Right cardiac atrium (tissue), 5 donors: ENCODE results near the gene PTGES2. TPM values are rescaled to one million over a fixed set of nuclear protein-coding genes. Genes with fewer than 3 reads are reported as not detected.
A peak's percentile ranks its signal among the peaks of the same experiment; 100 is the strongest.
"Not testable (repeated sequence)": the region's sequence is repeated elsewhere in the genome, so short reads cannot be mapped to it uniquely, and the experiment has no call there.

Source experiments
- ATAC-seq, 2 donors: fragments of 200-7000 bp; cut with Tn5 transposase; one replicate each; pipeline versions ENCODE4 v1.8.0 to v1.9.1; 2020; ENCODE audit warnings: moderate library complexity in 2 of 2, mild to moderate bottlenecking in 1 of 2
- DNase-seq, 3 donors: peaks; one replicate each; pipeline ENCODE4 v3.0.0-alpha.2; 2020
- H3K27ac ChIP-seq: one replicate; pipeline ENCODE4 v1.5.1; 2013; ENCODE audit warnings: mild to moderate bottlenecking, low read length, control low read depth, moderate library complexity
- H3K27me3 ChIP-seq: one replicate; pipeline ENCODE4 v1.6.1; 2013; ENCODE audit not compliant: control insufficient read depth, insufficient read depth
- H3K4me1 ChIP-seq: one replicate; pipeline ENCODE4 v1.6.1; 2013; ENCODE audit warnings: low read length; ENCODE audit not compliant: control insufficient read depth, insufficient read depth
- H3K4me3 ChIP-seq: one replicate; pipeline ENCODE4 v1.5.1; 2013; ENCODE audit warnings: low read length, control low read depth
- H3K9me3 ChIP-seq: one replicate; pipeline ENCODE4 v1.6.1; 2013; ENCODE audit warnings: low read length; ENCODE audit not compliant: control insufficient read depth
- WGBS: extraction: QIAGEN DNeasy Blood & Tissue Kit; methylation state at CpG from one replicate; pipeline ENCODE4 v1.1.7; 2013; 5-methylcytosine and 5-hydroxymethylcytosine counted together
- intact Hi-C, 4 donors: fragments of 100-400 bp; cut with DNase I; formaldehyde crosslinking; loops; one replicate each; pipeline versions ENCODE4 v1.11.0 to v1.14.0; 2022 to 2023
- polyA plus RNA-seq: library from polyadenylated mRNA; stranded (reverse); fragments of 200-250 nt; gene quantifications from one replicate; pipeline ENCODE4 v1.2.3, GENCODE V29; 2013
- total RNA-seq, 4 donors: library from RNA; stranded (reverse); fragmentation: NEBNext Ultra II Directional; extraction: Animal tissue kit (Norgen Biotek cat#: 25700); gene quantifications; one replicate each; pipeline ENCODE4 v1.2.1, GENCODE V29; 2021
- donor health status: healthy with polysubstance abuse.
- donor health status: DM: no; HTN: yes; CAD: no.
- donor health status: DM: no; HTN: no; CAD: no.
- donor health status: DM: no; HTN: yes; CAD: no; lungs with severe emphysema.
- donor health status: DM: yes; HTN: yes; CAD: no.

PTGES2 gene
- total and polyA plus RNA-seq, 5 donors, result 122 to 162 (median 126) TPM

DNA sequence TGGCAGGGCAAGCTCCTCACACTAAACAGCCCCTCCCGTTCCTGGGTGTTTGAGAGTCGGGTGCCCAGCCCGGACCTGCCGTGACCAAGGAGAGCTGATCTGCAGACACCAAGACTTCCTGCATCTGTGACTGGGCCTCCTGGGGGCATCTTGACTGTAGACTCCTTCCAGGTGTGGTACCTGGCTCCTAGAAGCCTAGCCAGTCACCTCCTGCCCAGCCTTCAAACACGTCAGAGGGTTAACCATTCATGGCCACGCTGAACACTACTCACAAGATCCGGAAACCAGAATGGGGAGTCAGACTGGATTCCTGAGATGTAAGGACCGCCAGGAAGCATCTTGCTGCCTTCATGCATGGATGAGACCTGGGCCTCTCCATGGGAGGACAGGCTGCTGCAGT, 18.0 kb upstream of the PTGES2 start:
- 78% methylated on average over 8 of the region's 8 CpGs for WGBS
- H3K9me3 ChIP-seq, result no peaks in the 10 kb centered on the region
- H3K27me3 ChIP-seq, result no peaks in the 10 kb centered on the region
- no peak overlapping the region for H3K27ac ChIP-seq
- no peak for ATAC-seq
- no peak overlapping the region for H3K4me3 ChIP-seq
- peak in 1 of 3 donors; percentile 0 for DNase-seq
- H3K4me1 ChIP-seq, result no peaks in the 10 kb centered on the region
- intact Hi-C loops, result no loop called here

DNA sequence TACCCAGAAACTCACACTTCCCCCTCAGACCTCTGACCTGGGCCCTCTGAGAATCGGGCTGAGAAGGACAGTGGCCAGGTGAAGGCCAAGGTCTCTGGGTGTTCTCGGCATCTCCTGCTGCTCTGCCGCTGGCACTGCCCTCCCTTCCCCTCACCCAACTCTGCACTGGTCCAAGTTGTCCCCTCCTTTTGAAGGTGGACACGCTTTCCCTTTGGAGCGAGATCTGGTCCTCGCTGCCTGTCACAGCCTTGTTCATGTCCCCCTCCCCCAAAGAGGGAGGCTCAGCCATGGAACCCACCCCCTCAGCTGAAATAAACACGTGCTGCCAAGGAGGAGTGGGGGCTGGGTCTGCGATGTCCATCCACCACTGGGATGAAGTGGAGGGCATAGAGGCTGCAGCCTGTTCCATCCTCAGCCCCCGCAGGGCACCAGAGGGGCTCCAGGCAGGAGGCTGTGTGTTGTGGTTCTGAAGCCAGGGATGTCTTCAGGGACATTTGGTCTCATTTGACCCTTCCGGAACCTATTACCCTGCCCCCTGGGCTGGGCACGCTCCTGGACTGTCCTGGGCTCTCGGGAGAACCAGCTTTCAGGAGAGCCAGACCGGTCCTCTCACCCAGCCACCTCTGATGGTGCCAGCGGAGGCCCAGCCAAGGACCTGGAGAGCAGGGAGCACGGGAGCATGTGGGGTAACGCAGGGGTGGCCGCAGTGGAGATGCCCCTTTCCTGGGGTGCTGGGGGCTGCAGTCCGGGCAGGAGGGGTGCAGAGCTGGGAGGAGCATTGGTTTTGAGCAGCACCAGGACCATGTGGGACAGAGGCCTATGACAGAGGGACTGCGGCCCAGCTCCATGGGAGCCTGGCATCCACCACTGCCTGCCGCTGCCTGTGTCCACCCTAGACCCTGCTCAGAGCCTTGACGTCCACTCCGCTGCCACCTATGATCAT, 17.0 kb upstream of the PTGES2 start:
- Histone ChIP-seq H3K4me1 (no peaks in the 10 kb centered on the region), H3K27me3 (no peaks in the 10 kb centered on the region), H3K4me3 (no peak overlapping the region), H3K27ac (no peak overlapping the region), H3K9me3 (no peaks in the 10 kb centered on the region)
- ATAC-seq, result no peak
- WGBS, result 90% methylated on average over 22 of the region's 22 CpGs
- DNase-seq, result peak in 2 of 3 donors; percentile 12 to 38
- intact Hi-C loops, result no loop called here

DNA sequence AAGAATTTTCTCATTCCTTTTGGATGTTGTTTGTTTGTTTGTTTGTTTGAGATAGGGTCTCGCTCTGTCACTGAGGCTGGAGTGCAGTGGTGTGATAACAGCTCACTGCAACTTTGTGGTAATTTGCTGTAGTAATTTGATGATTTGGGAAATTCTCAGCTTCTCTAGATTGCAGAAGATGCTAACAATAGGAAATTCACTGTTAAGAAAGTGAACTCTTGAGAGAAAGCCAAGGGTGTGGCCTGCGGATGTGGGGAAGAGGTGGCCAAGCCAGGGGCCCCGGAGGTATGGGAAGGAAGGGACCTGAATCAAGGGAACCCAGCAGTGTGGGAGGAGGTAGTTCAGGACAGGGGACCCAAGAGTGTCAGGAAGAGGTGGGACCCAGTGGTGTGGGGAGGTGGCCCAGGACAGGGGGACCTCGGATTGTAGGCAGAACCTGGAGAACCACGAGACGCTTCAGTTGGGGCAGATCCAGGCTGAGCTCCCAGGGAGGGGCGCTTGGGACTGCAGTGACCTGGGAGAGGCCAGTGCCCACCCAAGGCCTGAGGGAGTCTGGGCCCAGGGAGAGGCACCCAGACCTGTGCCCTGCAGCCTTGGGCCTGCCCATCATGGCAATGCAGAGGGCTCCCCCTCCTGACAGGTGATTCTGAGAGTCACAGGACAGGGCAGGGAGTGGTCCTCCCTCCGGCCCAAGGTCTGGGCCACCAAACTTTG, 16.2 kb upstream of the PTGES2 start:
- Histone ChIP-seq H3K9me3 (no peaks in the 10 kb centered on the region), H3K27ac (no peak overlapping the region), H3K4me3 (no peak overlapping the region), H3K27me3 (no peaks in the 10 kb centered on the region), H3K4me1 (no peaks in the 10 kb centered on the region)
- WGBS, result 71% methylated on average over 8 of the region's 8 CpGs
- peak in 2 of 3 donors; percentile 12 to 35 for DNase-seq
- ATAC-seq, result peak; percentile 17 to 48
- intact Hi-C loops, result no loop called here

DNA sequence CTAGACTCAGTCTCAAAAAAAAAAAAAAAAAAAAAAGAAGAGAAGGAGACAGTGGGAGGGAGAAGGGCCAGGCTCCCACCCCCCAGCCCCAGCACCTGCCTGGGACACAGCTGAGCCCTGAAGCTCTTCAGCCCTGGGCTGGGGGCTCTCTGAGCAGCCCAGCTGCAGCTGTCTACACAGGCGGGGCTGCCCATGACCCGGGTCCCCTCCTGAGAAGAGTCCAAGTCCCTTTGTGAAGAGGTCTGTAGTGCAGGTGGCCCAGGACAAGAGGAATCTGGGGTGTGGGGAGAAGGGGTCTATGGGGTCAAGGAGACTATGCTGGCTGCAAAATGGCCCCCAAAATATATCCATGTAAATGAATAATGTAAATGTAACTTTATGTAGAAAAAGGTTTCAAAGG, 15.1 kb upstream of the PTGES2 start:
- DNase-seq, result peak in 2 of 3 donors; percentile 1 to 21
- intact Hi-C loops, result no loop called here
- no peak for ATAC-seq
- 90% methylated on average over 2 of the region's 2 CpGs for WGBS
- H3K9me3 ChIP-seq, result no peaks in the 10 kb centered on the region
- H3K4me3 ChIP-seq, result no peak overlapping the region
- no peaks in the 10 kb centered on the region for H3K4me1 ChIP-seq
- H3K27me3 ChIP-seq, result no peaks in the 10 kb centered on the region
- no peak overlapping the region for H3K27ac ChIP-seq

DNA sequence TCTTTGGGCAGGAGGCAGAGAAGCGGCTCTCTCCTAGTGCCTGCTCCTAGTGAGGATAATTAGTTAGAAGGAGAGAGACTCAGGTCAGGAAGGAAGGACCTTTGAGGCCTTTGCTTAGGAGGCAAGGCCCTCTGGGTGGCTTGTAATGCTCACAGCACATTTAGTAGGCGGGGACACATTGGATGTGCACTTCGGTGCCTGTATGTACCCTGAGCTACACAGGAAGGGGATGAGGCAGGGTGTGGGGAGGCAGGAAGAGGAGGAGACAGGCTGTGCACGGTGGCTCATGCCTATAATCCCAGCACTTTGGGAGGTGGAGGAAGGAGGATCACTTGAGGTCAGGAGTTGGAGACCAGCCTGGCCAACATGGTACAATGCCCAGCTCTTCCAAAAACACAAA, 14.5 kb upstream of the PTGES2 start:
- DNase-seq (peak in 1 of 3 donors; percentile 13), ATAC-seq (peak in 1 of 2 donors; percentile 66)
- H3K9me3 ChIP-seq, result no peaks in the 10 kb centered on the region
- H3K27me3 ChIP-seq, result no peaks in the 10 kb centered on the region
- no peaks in the 10 kb centered on the region for H3K4me1 ChIP-seq
- intact Hi-C loops, result no loop called here
- 69% methylated on average over 4 of the region's 4 CpGs for WGBS
- no peak overlapping the region for H3K27ac ChIP-seq
- no peak overlapping the region for H3K4me3 ChIP-seq

DNA sequence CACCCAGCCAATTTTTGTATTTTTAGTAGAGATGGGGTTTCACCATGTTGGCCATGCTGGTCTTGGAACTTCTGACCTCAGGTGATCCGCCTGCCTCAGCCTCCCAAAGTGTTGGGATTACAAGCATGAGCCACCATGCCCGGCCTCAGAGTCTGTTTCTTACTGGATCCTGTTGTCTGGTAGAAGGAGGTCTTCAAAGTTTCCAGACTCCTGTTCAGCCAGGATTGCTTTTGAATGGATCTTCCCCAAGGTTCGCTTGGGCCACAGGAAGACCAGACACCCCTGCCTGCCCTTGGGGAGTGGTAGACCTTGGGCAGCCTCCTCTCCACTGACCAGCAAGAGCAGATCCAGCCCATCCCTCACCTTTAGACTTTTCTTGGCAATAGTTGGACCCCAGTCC, 14.1 kb upstream of the PTGES2 start:
- H3K27ac ChIP-seq, result no peak overlapping the region

DNA sequence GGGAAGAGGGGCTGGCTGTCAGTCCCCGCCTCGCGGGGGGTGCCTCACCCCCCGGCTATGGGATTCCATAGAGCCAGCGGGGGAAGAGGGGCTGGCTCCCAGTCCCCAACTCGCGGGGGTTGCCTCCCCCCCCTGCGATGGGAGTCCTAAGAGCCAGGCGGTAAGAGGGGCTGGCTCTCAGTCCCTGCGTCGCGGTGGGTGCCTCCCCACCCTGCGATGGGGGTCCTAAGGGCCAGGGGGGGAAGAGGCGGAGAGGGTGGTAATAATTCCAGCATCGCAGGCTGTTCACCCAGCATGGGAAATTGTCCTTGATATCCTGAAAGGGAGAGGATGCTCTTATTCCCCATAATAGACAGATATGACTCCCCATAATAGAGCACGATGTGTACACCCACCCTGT, 12.1 kb upstream of the PTGES2 start:
- no peaks in the 10 kb centered on the region for H3K27me3 ChIP-seq
- H3K9me3 ChIP-seq, result no peaks in the 10 kb centered on the region
- WGBS, result 71% methylated on average over 8 of the region's 16 CpGs
- ATAC-seq, result no peak
- no peak overlapping the region for H3K27ac ChIP-seq
- no peak overlapping the region for H3K4me3 ChIP-seq
- DNase-seq, result peak in 1 of 3 donors; percentile 0
- H3K4me1 ChIP-seq, result no peaks in the 10 kb centered on the region
- intact Hi-C loops, result no loop called here

More for the DNA sequence above, 14.1 kb upstream of the PTGES2 start:
- no peak for ATAC-seq
- no peaks in the 10 kb centered on the region for H3K27me3 ChIP-seq
- no peaks in the 10 kb centered on the region for H3K4me1 ChIP-seq
- DNase-seq, result peak in 1 of 3 donors; percentile 2
- intact Hi-C loops, result no loop called here
- no peaks in the 10 kb centered on the region for H3K9me3 ChIP-seq
- 96% methylated on average over 3 of the region's 3 CpGs for WGBS
- no peak overlapping the region for H3K4me3 ChIP-seq

DNA sequence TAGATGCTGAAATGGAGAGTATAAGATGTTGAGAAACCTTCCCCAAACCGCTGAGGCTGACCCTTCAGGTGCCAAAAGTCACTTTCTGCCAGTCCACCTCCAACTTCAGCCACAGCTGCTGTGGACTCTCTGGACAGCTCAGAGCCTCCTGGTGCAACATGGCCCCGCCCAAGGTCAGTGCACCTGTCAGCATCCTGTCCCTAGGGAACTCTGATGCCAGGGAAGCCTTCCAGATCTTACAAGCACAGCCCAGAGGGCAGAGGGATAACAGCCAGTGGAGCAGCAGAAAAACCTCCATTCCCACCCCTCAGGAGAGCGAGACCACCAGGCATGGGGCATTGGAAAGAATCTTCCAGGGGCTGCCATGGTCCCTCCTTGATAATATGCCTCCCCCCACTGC, 10.5 kb upstream of the PTGES2 start:
- H3K27me3 ChIP-seq, result no peaks in the 10 kb centered on the region
- WGBS, result 83% methylated on average over 3 of the region's 3 CpGs
- ATAC-seq (no peak), DNase-seq (no peak)
- H3K4me3 ChIP-seq, result no peak overlapping the region
- no peak overlapping the region for H3K27ac ChIP-seq
- no peaks in the 10 kb centered on the region for H3K9me3 ChIP-seq
- intact Hi-C loops, result no loop called here
- H3K4me1 ChIP-seq, result no peaks in the 10 kb centered on the region

DNA sequence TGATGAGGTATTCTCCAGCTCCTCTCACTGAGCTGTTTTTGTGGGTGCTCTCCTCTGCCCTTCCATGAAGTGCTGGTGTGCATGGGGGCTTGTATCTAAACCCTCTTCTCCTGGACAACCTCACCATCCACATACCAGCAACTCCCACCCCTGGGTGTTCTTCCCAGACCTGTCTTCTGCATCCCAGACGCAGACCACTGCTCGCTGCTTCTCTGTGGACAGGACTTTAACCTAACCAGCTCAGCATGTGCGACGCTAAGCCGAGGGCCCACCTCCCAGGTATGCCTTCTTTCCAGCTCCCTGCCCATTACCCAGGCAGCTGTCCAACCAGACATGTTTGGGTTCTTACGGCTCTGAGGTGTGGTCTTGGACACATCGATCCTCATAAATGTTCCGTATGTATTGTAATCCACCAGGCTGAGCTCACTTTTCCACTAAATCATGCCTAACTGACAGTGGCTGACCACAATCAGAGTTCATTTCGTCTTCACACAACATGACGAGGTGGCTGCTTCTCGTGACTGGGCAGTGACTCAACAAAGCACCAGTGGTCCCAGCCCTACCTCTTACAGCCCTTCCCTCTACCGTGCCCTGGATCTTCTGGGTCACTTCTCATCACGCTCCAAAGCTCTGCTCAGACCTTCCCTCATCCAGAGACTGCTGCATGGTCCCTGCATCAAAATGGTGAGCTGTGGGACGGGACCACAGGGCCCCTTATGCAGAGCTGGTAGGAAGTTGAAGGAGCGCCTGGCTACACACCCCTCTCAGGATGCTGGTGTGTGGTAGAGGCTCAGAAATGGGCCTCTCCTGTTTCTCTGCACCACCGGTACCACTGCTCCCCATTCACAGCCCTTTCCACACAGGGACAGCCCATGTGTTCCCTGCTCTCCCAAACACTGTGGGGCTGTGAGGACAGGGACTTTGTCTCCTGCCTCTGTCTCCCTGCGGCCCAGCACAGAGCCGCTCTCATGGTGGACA, 9.6 kb upstream of the PTGES2 start:
- ATAC-seq (peak in 1 of 2 donors; percentile 16), DNase-seq (peak in 2 of 3 donors; percentile 4 to 28)
- Histone ChIP-seq H3K27me3 (no peaks in the 10 kb centered on the region), H3K27ac (no peak overlapping the region), H3K9me3 (no peaks in the 10 kb centered on the region), H3K4me1 (no peaks in the 10 kb centered on the region), H3K4me3 (no peak overlapping the region)
- intact Hi-C loops, result no loop called here
- 89% methylated on average over 18 of the region's 18 CpGs for WGBS

DNA sequence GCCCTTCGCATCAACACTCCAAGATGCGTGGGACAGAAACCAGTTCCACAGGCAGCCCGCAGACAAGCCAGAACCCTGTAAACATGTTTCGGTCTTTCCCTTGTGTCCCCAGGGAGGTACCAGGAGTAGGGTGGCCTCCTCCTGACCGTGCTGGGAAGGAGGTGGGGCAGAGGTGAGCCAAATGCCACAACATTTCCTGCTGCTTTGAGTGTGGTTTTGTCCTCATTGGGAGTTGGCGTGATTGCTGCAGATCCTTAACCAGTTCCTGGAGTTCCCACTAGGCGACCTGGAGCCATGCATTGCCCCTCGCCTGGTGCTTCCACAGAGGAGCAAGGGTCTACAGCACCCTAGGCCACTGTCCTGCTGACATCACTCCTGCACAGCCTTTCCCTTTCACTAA, 8.0 kb upstream of the PTGES2 start:
- intact Hi-C loops, H3K9me3 ChIP-seq, H3K27ac ChIP-seq, H3K4me1 ChIP-seq, H3K27me3 ChIP-seq, ATAC-seq, H3K4me3 ChIP-seq: not testable (repeated sequence)
- WGBS, result 70% methylated on average over 8 of the region's 8 CpGs
- peak in 2 of 3 donors; percentile 4 to 10 for DNase-seq
